HUES64 (cell line): ENCODE results near the gene TADA3.
A peak's percentile ranks its signal among the peaks of the same experiment; 100 is the strongest.

Experiments used
- H3K27ac ChIP-seq: 2 replicates; pipeline ENCODE4 v1.7.0; 2013; ENCODE audit warnings: low read depth, low read length, inconsistent platforms
- H3K27me3 ChIP-seq: 2 replicates; pipeline ENCODE4 v1.6.1; 2013; ENCODE audit warnings: mild to moderate bottlenecking, low read length; ENCODE audit not compliant: insufficient read depth
- H3K36me3 ChIP-seq: 2 replicates; pipeline ENCODE4 v1.6.1; 2013; ENCODE audit warnings: mild to moderate bottlenecking, low read length; ENCODE audit not compliant: insufficient read depth
- H3K4me1 ChIP-seq: 2 replicates; pipeline ENCODE4 v1.6.1; 2013; ENCODE audit warnings: mild to moderate bottlenecking, low read length, moderate library complexity; ENCODE audit not compliant: insufficient read depth
- H3K4me3 ChIP-seq: 2 replicates; pipeline ENCODE4 v1.5.1; 2013; ENCODE audit warnings: mild to moderate bottlenecking, low read length, moderate library complexity
- H3K9ac ChIP-seq: 2 replicates; pipeline ENCODE4 v1.6.1; 2013; ENCODE audit warnings: mild to moderate bottlenecking, low read depth, low read length
- H3K9me3 ChIP-seq: 2 replicates; pipeline ENCODE4 v1.6.1; 2013; ENCODE audit warnings: low read depth, low read length; ENCODE audit not compliant: insufficient read depth
- WGBS: fragments of 150-250, 120-280 bp; methylation state at CpG from one replicate; pipeline ENCODE4 v1.1.7; 2013; ENCODE audit warnings: missing lambda C conversion rate; 5-methylcytosine and 5-hydroxymethylcytosine counted together

TADA3 gene

GRCh38 chr3:9770276-9770812, 21.9 kb downstream of the TADA3 start:
- peak overlapping the region; percentile 66; the same call in 1 of the 2 replicates for H3K9ac ChIP-seq
- WGBS: 58% methylated on average over 15 of the region's 15 CpGs
- H3K27me3 ChIP-seq: peaks cover 6% of the 10 kb centered on the region
- H3K27ac ChIP-seq: no peak overlapping the region
- H3K36me3 ChIP-seq: no peaks in the 10 kb centered on the region
- no peaks in the 10 kb centered on the region for H3K9me3 ChIP-seq
- H3K4me3 ChIP-seq: peak overlapping the region; percentile 64
- H3K4me1 ChIP-seq: no peaks in the 10 kb centered on the region

DNA sequence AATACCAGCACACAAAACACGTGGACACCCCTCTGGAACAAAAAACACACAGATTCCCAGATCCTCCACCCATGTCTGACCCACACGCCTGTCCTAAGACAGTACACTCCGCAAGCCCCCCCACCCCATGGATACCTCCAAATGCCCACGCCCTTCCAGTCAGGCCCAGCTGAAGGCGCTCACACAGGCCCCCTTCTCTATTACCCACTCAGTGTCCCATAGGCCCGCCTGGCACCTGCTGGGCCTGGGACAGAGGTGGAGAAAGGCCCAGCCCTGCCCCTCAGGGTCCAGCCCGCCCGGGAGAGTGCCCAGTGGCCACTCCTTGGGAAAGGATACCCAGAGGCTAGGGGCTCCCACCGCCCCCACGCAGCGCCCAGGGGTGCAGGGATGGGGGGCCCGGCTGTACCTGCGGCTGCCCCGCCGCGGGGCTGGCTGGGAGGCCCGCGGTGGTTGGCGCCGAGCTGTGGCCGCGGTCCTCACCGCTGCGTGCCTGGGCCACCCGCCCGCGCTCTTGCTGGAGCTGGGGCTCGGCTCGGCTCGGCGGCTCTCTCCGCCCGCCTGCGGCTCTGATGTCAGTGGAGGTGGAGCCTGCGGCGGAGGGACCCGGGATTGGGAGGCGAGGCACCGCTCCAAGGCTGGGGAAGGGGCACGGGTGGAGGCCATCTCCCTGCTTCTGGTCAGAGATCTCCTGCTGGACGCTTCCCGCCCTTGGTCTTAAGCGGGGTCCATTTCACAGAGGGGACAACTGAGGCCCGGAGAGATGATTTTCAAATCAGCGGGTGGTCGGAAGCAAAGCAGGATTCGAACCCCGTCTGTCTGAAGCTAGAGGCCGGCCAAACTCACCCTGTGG, 22.6 kb downstream of the TADA3 start, which contains the start of gene CAMK1:
Gene CAMK1 (minus strand): TSS at position 522 of the 850 bp plus-strand sequence. CDS start 2,198 bp downstream, outside the sequence.
- Histone ChIP-seq H3K4me3 (peak within 1 kb of the TSS; percentile 64), H3K4me1 (no peaks in the 10 kb centered on the region), H3K9me3 (no peaks in the 10 kb centered on the region), H3K27me3 (peaks cover 6% of the 10 kb centered on the region), H3K27ac (no peak within 1 kb of the TSS), H3K36me3 (no peaks in the 10 kb centered on the region), H3K9ac (peak within 1 kb of the TSS; percentile 66)
- 11% methylated on average over 49 of the region's 49 CpGs for WGBS

DNA sequence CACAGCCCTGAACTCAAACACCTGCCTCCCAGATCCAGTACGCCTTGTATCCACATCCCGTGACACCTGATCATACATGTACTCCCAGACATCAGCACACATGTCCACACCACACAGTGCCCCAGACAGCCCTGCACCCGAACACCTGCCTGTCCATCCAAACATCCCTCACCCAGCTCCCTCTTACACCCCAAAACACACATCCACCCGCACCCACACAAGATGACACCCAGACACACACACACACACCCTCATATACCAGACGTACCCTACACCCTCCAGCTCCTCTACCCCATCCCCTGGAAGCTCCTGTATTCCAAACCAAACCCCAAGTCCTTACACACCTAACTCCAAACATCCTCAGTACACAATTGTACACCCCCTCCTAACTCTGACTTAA, 23.3 kb downstream of the TADA3 start:
- no peaks in the 10 kb centered on the region for H3K9me3 ChIP-seq
- peaks cover 6% of the 10 kb centered on the region for H3K27me3 ChIP-seq
- no peaks in the 10 kb centered on the region for H3K36me3 ChIP-seq
- H3K4me1 ChIP-seq: no peaks in the 10 kb centered on the region
- H3K27ac ChIP-seq: no peak overlapping the region
- WGBS: 85% methylated on average over 5 of the region's 5 CpGs
- H3K9ac ChIP-seq: peak overlapping the region; percentile 66
- H3K4me3 ChIP-seq: peak overlapping the region; percentile 64

DNA sequence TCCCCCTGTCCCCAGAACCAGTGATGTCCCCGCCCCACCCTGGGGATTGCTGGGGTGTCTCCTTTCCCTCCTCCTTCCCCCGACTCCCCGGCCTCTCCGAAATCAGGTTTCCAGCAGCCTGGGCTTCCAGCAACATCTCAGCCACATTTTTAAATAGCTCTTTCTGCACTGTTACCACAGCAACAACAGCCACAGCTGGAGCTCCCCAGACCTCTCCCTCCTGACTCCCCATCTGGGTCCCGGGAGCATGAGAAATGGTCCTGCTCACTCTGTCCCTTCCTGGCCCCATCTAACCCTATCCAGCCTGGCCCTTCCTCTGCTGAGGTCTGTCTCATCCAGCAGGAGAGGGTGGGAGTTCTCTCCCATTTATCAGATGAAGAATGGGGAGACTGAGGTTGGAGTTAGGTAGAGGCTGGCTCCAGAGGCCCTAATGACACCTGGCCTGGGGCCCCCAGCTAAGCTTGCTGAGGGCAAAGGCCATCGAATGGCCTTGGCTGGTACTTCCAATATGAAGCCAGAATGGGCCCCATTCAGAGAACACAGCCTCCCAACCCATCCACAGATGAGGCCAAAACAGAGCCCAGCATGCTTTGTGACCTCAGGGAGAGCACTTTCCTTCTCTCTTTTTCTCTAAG, 24.0 kb downstream of the TADA3 start:
- Histone ChIP-seq H3K27ac (no peak overlapping the region), H3K4me3 (no peak overlapping the region), H3K27me3 (peaks cover 6% of the 10 kb centered on the region), H3K9me3 (no peaks in the 10 kb centered on the region), H3K4me1 (no peaks in the 10 kb centered on the region), H3K9ac (no peak overlapping the region), H3K36me3 (no peaks in the 10 kb centered on the region)
- WGBS: 86% methylated on average over 6 of the region's 6 CpGs

DNA sequence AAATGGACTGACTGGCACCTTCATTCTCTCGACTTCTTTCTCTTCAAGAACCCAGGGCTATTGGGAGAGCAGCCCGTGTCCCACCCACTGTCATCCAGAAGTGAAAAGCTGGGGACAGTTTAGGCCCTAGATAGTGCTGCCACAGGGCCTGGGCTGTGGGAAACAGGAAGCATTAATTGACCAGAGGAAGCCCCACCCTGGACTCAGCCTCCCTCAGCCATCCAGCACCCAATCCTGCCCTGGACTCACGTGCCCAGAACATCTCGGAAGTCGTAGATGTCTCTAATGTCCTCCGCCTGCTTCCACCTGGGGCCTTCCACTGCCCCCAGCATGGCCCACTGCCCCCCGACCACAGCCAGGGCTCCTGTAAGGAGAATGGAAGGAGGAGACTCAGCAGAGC, 24.9 kb downstream of the TADA3 start:
- H3K36me3 ChIP-seq: no peaks in the 10 kb centered on the region
- H3K27me3 ChIP-seq: peaks cover 6% of the 10 kb centered on the region
- no peaks in the 10 kb centered on the region for H3K9me3 ChIP-seq
- H3K9ac ChIP-seq: no peak overlapping the region
- H3K4me1 ChIP-seq: no peaks in the 10 kb centered on the region
- no peak overlapping the region for H3K4me3 ChIP-seq
- WGBS: 87% methylated on average over 7 of the region's 7 CpGs
- no peak overlapping the region for H3K27ac ChIP-seq

DNA sequence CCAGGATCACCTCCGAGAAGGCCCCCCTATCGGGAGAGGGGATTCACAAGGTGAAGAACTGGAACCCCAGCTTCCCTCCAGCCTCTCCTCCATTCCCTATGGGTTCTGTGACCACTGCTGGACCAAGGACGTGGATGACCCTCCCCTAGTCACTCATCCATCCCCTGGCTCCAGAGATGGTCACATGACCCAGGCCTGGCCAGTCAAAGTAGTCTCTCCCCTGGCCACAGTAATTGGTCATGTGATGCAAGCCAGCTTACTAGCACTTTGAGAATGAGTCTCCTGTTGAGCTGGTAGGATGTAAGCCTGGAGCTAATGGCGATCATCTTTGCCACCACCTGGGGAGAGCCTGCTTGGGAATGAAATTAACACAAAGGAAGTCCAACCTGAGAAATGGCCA, 26.4 kb downstream of the TADA3 start:
- H3K27ac ChIP-seq: no peak overlapping the region
- peaks cover 6% of the 10 kb centered on the region; the same call in 1 of the 2 replicates for H3K36me3 ChIP-seq
- H3K9ac ChIP-seq: no peak overlapping the region
- H3K27me3 ChIP-seq: peaks cover 2% of the 10 kb centered on the region; the same call in 1 of the 2 replicates
- WGBS: 78% methylated on average over 4 of the region's 4 CpGs
- H3K9me3 ChIP-seq: no peaks in the 10 kb centered on the region
- H3K4me3 ChIP-seq: no peak overlapping the region
- H3K4me1 ChIP-seq: no peaks in the 10 kb centered on the region

DNA sequence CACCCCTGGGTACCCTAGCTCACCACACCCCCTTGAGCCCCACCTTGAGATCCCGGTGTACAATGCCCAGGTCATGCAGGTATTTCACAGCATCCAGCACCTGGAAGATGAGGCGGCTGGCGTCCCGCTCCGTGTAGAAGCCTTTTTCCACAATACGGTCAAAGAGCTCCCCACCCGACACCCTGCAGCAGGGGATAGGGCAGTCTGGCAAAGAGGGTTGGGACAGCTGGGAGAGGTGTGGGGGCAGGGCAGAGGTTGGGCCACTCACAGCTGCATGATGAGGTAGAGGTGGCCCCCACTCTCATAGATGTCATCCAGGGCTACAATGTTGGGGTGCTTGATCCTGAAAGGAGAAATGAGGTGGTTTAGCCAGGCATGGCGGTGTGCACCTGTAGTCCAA, 29.4 kb downstream of the TADA3 start:
- Histone ChIP-seq H3K4me3 (no peak overlapping the region), H3K9me3 (no peaks in the 10 kb centered on the region), H3K9ac (no peak overlapping the region), H3K4me1 (no peaks in the 10 kb centered on the region), H3K27me3 (no peaks in the 10 kb centered on the region; the same call in 1 of the 2 replicates), H3K27ac (no peak overlapping the region), H3K36me3 (peaks cover 24% of the 10 kb centered on the region)
- WGBS: 93% methylated on average over 8 of the region's 8 CpGs

GRCh38 chr3:9761919-9762318, 30.4 kb downstream of the TADA3 start:
- no peak overlapping the region for H3K4me3 ChIP-seq
- no peaks in the 10 kb centered on the region for H3K27me3 ChIP-seq
- no peak overlapping the region for H3K27ac ChIP-seq
- H3K36me3 ChIP-seq: peaks cover 33% of the 10 kb centered on the region
- H3K9ac ChIP-seq: no peak overlapping the region
- 99% methylated on average over 5 of the region's 5 CpGs for WGBS
- H3K9me3 ChIP-seq: no peaks in the 10 kb centered on the region
- H3K4me1 ChIP-seq: no peaks in the 10 kb centered on the region

- Histone ChIP-seq H3K4me1 (no peaks in the 10 kb centered on the region), H3K4me3 (no peak overlapping the region), H3K27me3 (no peaks in the 10 kb centered on the region), H3K9me3 (no peaks in the 10 kb centered on the region), H3K36me3 (peaks cover 43% of the 10 kb centered on the region), H3K9ac (no peak overlapping the region), H3K27ac (no peak overlapping the region)
- 96% methylated on average over 10 of the region's 10 CpGs for WGBS
These were observed 31.3 kb downstream of the TADA3 start for GRCh38 chr3:9760779-9761505.

DNA sequence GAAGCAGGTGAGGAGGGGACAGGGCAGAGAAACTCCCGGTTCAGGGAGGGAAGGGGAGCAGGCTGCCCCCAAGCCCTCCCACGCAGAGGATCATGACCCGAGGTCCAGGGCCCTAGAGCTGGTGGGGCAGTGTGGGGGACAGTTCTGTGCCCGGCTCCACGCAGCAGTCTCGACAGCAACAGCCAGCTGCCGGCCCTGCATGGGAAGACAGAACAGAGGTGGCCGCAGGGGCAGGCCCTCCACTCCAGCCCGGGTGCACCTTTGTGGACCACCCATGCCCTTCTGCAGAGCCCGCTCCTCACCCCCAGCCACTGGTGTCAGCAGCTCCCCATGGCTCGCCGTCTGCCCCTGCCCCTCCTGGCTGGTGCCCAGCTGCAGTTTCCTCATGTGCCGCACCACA, 34.8 kb downstream of the TADA3 start:
- no peaks in the 10 kb centered on the region for H3K4me1 ChIP-seq
- no peaks in the 10 kb centered on the region for H3K27me3 ChIP-seq
- no peak overlapping the region for H3K9ac ChIP-seq
- H3K27ac ChIP-seq: no peak overlapping the region
- 96% methylated on average over 13 of the region's 13 CpGs for WGBS
- no peaks in the 10 kb centered on the region for H3K9me3 ChIP-seq
- H3K4me3 ChIP-seq: no peak overlapping the region
- H3K36me3 ChIP-seq: peaks cover 70% of the 10 kb centered on the region

DNA sequence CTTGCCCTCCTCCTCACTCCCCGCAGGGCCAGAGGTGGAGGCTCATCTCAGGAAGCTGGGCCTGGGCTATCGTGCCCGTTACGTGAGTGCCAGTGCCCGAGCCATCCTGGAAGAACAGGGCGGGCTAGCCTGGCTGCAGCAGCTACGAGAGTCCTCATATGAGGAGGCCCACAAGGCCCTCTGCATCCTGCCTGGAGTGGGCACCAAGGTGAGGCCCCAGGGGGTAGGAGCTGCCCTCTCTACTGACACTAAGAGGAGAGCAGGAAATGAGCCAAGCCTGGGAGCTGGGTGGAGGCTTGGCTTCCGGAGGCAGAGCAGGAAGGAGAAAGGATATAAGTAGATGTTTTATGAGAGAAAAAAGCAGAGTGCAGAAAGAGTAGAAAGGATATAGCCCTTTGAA, 37.6 kb downstream of the TADA3 start:
- Histone ChIP-seq H3K4me1 (no peaks in the 10 kb centered on the region), H3K9ac (no peak overlapping the region), H3K36me3 (peaks cover 77% of the 10 kb centered on the region), H3K27ac (no peak overlapping the region), H3K9me3 (no peaks in the 10 kb centered on the region), H3K27me3 (no peaks in the 10 kb centered on the region), H3K4me3 (no peak overlapping the region)
- 94% methylated on average over 8 of the region's 8 CpGs for WGBS
